ENCODE measurements around the gene PRPSAP1.
"Not testable (repeated sequence)": the region's sequence is repeated elsewhere in the genome, so short reads cannot be mapped to it uniquely, and the experiment has no call there.

Gene PRPSAP1

DNA sequence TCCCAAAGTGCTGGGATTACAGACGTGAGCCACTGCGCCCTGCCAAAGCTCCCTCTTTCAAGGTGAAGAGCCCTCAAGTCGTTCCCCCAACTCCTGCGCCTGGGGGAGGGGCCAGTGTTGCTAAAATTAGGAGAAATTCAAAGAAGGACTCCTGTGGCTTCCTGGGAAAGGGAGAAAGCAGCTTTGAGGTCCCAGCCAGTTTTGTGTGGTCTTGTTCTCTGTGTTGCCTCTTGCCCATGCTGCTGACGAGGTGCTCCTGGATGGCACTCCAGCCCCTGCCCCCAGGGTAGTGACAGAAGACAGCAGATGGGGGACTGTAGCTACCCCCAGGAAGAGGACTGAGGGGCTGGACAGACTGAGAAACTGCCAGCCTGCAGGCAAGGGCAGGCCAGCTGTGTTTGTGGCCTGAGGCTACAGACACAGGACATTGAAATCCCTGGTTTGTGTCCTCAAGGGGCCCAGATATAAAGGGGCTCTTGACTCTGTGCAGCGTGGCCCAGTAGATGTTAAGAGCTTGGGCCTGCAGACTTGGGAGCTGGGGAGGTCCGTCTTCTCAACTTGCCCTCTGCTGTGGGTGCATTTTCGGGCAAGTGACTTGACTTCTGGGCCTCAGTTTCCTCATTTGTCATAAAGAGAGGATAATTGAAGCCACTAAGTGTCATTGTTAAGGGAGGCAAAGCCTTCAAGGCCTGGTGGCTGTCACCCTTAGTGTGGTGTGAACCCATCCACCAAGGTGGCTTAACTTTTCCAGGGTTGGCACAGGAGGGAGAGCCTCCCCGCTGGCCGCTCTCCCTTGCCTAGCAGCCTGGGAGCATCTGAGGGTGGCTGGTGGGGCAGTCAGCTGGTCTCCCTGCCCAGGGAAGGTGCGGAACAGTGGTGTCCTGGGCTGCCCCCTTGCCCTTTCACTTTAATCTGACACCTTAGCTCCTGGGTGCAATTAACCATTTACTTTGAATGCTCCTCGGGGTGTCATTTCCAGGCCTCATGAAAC is 84.4 kb downstream of the PRPSAP1 start:
- H3K36me3 ChIP-seq (ENCODE audit: control insufficient read depth in 2 of 2, insufficient read depth in 2 of 2, low read length in 2 of 2) = no peaks in the 10 kb centered on the region
- H3K9ac ChIP-seq (ENCODE audit: low read length in 2 of 2) = no peak overlapping the region
- H3K27me3 ChIP-seq (ENCODE audit: control insufficient read depth in 1 of 2, insufficient read depth in 2 of 2, low read length in 2 of 2) = no peaks in the 10 kb centered on the region
- no peak overlapping the region for H3K4me3 ChIP-seq (ENCODE audit: low read length in 2 of 2)
- no peak overlapping the region for H3K27ac ChIP-seq (ENCODE audit: low read length)
- no peaks in the 10 kb centered on the region for H3K9me3 ChIP-seq (ENCODE audit: control insufficient read depth in 2 of 2, low read length in 2 of 2)
- peaks cover 50% of the 10 kb centered on the region for H3K4me1 ChIP-seq (ENCODE audit: control insufficient read depth, insufficient read depth, low read length)

DNA sequence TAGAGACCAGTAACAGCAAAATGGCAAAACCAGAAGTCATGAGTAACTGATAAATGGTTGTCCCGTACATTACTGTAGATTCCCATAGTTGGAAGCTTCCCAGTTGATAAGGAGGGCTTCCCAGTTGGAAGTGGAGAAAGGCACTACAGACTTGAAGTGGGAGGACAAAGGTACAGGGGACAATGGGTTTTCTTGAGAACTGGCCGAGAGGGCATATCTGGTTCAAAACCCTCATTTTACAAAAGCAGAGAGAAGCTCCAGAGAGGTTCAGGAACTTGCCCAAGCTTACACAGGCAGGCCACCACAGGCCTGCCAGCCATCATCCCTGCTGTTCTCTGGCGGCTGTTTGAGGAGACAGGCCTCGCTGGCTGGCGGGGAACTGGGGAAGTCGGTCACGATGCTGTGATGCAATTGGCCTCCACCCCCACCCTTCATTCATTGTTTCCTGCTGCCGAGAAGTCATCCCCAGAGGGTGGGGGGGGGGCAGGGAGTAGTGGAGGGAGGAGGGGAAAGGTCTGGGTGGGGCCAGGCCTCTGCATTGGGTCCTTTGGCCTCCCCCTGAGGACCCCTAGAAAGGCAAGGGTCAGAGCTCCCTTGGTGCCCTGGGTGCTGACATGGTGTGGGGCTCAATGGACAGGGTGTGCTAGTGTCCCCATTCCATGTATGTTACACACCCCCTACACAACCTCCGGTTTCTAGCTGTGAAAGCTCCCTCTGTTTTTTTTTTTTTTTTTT is 85.5 kb downstream of the PRPSAP1 start:
- Histone ChIP-seq H3K4me3 (ENCODE audit: low read length in 2 of 2) (no peak overlapping the region), H3K27me3 (ENCODE audit: control insufficient read depth in 1 of 2, insufficient read depth in 2 of 2, low read length in 2 of 2) (no peaks in the 10 kb centered on the region), H3K36me3 (ENCODE audit: control insufficient read depth in 2 of 2, insufficient read depth in 2 of 2, low read length in 2 of 2) (no peaks in the 10 kb centered on the region), H3K27ac (ENCODE audit: low read length) (no peak overlapping the region), H3K9ac (ENCODE audit: low read length in 2 of 2) (no peak overlapping the region), H3K4me1 (ENCODE audit: control insufficient read depth, insufficient read depth, low read length) (peaks cover 50% of the 10 kb centered on the region), H3K9me3 (ENCODE audit: control insufficient read depth in 2 of 2, low read length in 2 of 2) (no peaks in the 10 kb centered on the region)

DNA sequence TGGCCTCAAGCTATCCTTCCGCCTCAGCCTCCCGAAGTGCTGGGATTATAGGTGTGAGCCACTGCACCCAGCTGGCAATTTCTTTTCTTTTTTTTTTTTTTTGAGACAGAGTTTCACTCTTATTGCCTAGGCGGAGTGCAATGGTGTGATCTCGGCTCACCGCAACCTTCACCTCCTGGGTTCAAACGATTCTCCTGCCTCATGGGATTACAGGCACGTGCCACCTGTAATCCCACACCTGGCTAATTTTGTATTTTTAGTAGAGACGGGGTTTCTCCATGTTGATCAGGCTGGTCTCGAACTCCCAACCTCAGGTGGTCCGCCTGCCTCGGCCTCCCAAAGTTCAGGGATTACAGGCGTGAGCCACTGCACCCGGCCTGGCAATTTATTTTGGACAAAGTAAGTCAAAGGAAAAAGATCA is 86.1 kb downstream of the PRPSAP1 start:
- H3K9me3 ChIP-seq (ENCODE audit: control insufficient read depth in 2 of 2, low read length in 2 of 2); H3K4me3 ChIP-seq (ENCODE audit: low read length in 2 of 2); H3K9ac ChIP-seq (ENCODE audit: low read length in 2 of 2); H3K27me3 ChIP-seq (ENCODE audit: control insufficient read depth in 1 of 2, insufficient read depth in 2 of 2, low read length in 2 of 2); H3K27ac ChIP-seq (ENCODE audit: low read length); H3K36me3 ChIP-seq (ENCODE audit: control insufficient read depth in 2 of 2, insufficient read depth in 2 of 2, low read length in 2 of 2): not testable (repeated sequence)
- peaks cover 47% of the 10 kb centered on the region for H3K4me1 ChIP-seq (ENCODE audit: control insufficient read depth, insufficient read depth, low read length)

DNA sequence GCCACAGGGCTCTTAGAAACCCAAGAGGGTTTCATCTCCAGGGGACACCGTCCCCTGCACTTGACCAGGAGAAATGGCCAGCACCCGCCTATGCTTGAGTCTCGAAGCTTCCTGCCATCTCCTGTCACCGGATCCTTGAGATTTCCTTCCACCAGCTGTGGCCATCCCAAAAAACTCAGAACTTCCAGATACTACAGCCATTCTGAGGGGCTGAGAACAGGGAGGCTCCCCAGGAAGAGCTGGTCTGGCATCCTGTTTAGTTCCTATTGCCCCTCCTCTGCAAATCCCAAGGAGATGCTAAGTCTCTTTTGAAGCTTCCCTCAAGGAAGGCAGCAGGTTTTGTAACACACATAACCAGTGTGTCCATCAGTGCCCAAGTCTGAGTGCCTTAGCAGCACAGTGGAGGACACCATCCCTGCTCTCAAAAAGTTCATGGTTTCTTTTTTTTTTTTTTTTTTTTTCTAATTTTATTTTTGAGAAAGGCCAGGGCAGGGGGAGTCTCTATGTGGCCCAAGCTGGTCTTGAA is 86.6 kb downstream of the PRPSAP1 start:
- H3K27me3 ChIP-seq (ENCODE audit: control insufficient read depth in 1 of 2, insufficient read depth in 2 of 2, low read length in 2 of 2) = no peaks in the 10 kb centered on the region
- no peaks in the 10 kb centered on the region for H3K9me3 ChIP-seq (ENCODE audit: control insufficient read depth in 2 of 2, low read length in 2 of 2)
- peak overlapping the region; percentile 67 for H3K27ac ChIP-seq (ENCODE audit: low read length)
- peaks cover 42% of the 10 kb centered on the region for H3K4me1 ChIP-seq (ENCODE audit: control insufficient read depth, insufficient read depth, low read length)
- peak overlapping the region; percentile 76 for H3K9ac ChIP-seq (ENCODE audit: low read length in 2 of 2)
- no peaks in the 10 kb centered on the region for H3K36me3 ChIP-seq (ENCODE audit: control insufficient read depth in 2 of 2, insufficient read depth in 2 of 2, low read length in 2 of 2)
- peak overlapping the region; percentile 81 to 86 for H3K4me3 ChIP-seq (ENCODE audit: low read length in 2 of 2)

DNA sequence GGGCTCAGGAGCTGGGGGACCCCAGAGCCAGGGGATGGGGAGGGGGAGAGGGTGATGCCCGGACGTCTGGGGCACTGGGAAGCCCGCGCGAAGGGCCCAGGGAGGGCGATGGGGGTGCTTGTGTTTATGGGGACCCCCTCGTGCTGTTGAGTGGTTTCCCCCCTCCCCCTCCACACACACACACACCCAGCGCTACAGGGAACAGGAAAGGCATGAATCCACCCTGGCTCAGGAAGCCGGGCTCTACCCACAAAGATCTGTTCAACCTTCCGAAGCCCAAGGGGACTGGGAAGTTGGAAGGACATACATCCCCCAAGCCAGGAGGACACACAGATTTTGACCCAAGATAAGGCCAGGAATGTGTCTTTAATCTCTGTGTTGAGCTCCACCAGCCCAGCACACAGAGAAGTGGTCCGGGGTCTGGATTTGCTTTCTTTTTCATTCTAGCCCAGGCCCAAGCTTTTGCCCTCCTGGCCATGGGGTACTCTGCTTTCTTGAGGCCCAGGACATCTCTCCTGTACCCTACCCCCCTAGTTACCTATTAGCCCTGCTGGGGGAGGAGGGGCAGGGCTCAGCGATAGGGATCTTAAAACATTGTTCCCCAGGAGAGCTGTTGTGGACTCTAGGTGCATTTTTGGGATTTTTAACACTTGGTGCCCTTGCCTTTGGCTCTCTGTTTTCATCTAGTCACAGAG is 87.3 kb downstream of the PRPSAP1 start:
- H3K27ac ChIP-seq (ENCODE audit: low read length) = peak overlapping the region; percentile 67
- no peaks in the 10 kb centered on the region for H3K36me3 ChIP-seq (ENCODE audit: control insufficient read depth in 2 of 2, insufficient read depth in 2 of 2, low read length in 2 of 2)
- H3K9ac ChIP-seq (ENCODE audit: low read length in 2 of 2) = peak overlapping the region; percentile 76
- H3K27me3 ChIP-seq (ENCODE audit: control insufficient read depth in 1 of 2, insufficient read depth in 2 of 2, low read length in 2 of 2) = no peaks in the 10 kb centered on the region
- H3K4me3 ChIP-seq (ENCODE audit: low read length in 2 of 2) = peak overlapping the region; percentile 81 to 86
- H3K9me3 ChIP-seq (ENCODE audit: control insufficient read depth in 2 of 2, low read length in 2 of 2) = no peaks in the 10 kb centered on the region
- peaks cover 38% of the 10 kb centered on the region for H3K4me1 ChIP-seq (ENCODE audit: control insufficient read depth, insufficient read depth, low read length)

DNA sequence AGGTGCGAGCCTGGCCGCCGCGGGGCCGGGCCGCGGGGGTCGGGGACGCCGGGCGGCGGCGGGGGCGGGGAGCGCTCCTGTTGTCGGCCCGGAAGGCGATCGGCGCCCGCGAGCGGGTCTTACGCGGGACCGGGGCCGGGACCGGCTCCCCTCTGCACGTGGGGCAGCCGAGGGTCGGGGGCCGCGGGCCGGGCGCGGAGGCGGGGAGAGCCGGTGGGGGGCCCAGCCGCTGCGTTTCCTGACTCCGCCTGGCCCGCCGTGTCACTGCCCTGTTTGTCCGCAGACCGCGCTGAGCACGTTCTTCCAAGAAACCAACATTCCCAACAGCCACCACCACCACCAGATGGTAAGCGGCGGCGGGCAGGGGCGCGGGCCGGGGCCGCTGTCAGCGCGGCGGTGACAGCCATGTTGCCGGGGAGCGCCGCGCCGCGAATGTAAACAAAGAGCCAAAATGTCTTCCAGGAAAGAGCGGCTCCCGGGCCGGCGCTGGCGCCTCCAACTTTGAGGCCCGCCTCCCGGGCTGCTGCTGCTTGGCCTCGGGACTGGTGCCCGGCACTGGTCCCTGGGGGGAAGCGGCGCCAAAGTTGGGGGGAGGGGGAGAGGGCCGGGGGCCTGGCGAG is 88.0 kb downstream of the PRPSAP1 start:
- peak overlapping the region; percentile 67 for H3K27ac ChIP-seq (ENCODE audit: low read length)
- H3K27me3 ChIP-seq (ENCODE audit: control insufficient read depth in 1 of 2, insufficient read depth in 2 of 2, low read length in 2 of 2) = no peaks in the 10 kb centered on the region
- peaks cover 37% of the 10 kb centered on the region for H3K4me1 ChIP-seq (ENCODE audit: control insufficient read depth, insufficient read depth, low read length)
- H3K36me3 ChIP-seq (ENCODE audit: control insufficient read depth in 2 of 2, insufficient read depth in 2 of 2, low read length in 2 of 2) = no peaks in the 10 kb centered on the region
- H3K9me3 ChIP-seq (ENCODE audit: control insufficient read depth in 2 of 2, low read length in 2 of 2) = no peaks in the 10 kb centered on the region
- peak overlapping the region; percentile 81 to 86 for H3K4me3 ChIP-seq (ENCODE audit: low read length in 2 of 2)
- peak overlapping the region; percentile 68 to 76 for H3K9ac ChIP-seq (ENCODE audit: low read length in 2 of 2)

DNA sequence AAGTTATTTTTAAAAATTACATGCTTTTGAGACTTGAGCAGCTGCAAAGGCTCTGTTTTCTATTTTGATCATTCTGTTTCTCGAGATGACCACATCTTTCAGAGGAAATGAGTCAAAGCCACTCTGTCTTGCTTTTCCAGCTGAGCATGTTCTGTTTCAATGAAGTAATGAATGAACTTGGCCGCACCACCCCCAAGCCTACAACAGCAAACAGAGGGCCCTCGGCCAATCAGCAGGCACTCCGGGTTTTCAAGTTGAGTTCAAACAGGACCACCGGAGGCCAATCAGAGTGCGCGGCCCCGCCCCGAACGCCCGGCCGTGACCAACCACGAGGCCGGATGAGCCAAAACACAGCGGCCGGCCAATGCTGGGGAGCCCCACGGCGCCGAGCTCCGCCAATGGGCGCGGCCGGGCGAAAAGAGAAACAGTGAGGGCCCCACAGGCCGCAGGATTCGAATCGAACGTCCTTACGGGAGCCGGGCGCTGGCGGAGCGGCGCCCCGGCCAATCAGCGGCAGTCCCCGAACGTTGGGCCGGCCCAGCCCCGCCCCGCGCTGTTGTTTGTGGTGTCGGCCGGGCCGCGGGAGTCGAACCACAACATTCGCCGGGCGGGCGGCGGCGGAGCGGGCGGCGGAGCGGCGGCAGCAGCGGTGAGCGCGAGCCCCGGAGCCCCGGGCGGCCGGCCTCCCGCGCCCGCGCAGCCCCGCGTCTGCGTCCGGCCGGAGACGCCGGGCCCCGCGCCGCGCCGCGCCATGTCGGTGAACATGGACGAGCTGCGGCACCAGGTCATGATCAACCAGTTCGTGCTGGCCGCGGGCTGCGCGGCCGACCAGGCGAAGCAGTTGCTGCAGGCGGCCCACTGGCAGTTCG is 88.7 kb downstream of the PRPSAP1 start, which contains the start of gene UBALD2:
UBALD2 (plus strand) TSS at position 594 of the 869 bp plus-strand sequence; CDS start at position 752, 158 bp downstream.
- Histone ChIP-seq H3K4me3 (ENCODE audit: low read length in 2 of 2) (peak within 1 kb of the TSS; percentile 81 to 86), H3K27me3 (ENCODE audit: control insufficient read depth in 1 of 2, insufficient read depth in 2 of 2, low read length in 2 of 2) (no peaks in the 10 kb centered on the region), H3K9me3 (ENCODE audit: control insufficient read depth in 2 of 2, low read length in 2 of 2) (no peaks in the 10 kb centered on the region), H3K36me3 (ENCODE audit: control insufficient read depth in 2 of 2, insufficient read depth in 2 of 2, low read length in 2 of 2) (no peaks in the 10 kb centered on the region), H3K27ac (ENCODE audit: low read length) (peak within 1 kb of the TSS; percentile 67), H3K4me1 (ENCODE audit: control insufficient read depth, insufficient read depth, low read length) (peaks cover 37% of the 10 kb centered on the region), H3K9ac (ENCODE audit: low read length in 2 of 2) (peak within 1 kb of the TSS; percentile 76)

DNA sequence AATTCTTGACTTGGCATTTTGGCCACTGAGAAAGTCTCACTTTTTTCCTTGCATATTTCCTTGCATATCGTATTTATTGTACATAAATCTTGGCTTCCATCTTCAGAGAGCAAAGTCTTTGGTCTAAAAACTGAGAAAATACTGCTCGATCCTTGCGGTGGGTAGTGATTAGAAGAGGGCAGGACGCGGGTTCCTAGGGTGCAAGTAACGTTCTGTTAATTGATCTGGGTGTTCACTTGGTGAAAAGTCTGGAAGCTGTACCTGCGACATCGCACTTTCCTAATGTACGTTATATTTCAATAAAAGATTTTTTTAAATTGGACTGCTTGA is 89.3 kb downstream of the PRPSAP1 start:
- peaks cover 37% of the 10 kb centered on the region for H3K4me1 ChIP-seq (ENCODE audit: control insufficient read depth, insufficient read depth, low read length)
- H3K4me3 ChIP-seq (ENCODE audit: low read length in 2 of 2) = no peak overlapping the region
- no peaks in the 10 kb centered on the region for H3K36me3 ChIP-seq (ENCODE audit: control insufficient read depth in 2 of 2, insufficient read depth in 2 of 2, low read length in 2 of 2)
- H3K27ac ChIP-seq (ENCODE audit: low read length) = peak overlapping the region; percentile 58
- no peaks in the 10 kb centered on the region for H3K27me3 ChIP-seq (ENCODE audit: control insufficient read depth in 1 of 2, insufficient read depth in 2 of 2, low read length in 2 of 2)
- H3K9me3 ChIP-seq (ENCODE audit: control insufficient read depth in 2 of 2, low read length in 2 of 2) = no peaks in the 10 kb centered on the region
- peak overlapping the region; percentile 14 to 35 for H3K9ac ChIP-seq (ENCODE audit: low read length in 2 of 2)

DNA sequence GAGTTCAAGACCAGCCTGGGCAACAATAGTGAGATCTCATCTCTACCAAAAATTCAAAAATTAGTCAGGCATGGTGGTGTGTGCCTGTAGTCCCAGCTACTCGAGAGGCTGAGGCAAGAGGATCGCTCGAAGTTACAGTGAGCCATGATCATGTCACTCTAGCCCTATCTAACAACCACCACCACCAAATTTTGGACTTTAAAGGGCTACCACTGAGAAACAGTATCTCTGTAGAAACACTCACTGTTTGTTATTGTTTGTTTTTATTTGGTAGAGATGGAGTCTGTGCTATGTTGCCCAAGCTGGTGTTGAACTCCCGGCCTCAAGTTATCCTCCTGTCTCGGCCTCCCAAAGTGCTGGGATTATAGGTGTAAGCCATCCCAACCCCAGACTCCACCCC is 89.8 kb downstream of the PRPSAP1 start:
- no peaks in the 10 kb centered on the region for H3K27me3 ChIP-seq (ENCODE audit: control insufficient read depth in 1 of 2, insufficient read depth in 2 of 2, low read length in 2 of 2)
- H3K4me3 ChIP-seq (ENCODE audit: low read length in 2 of 2) = no peak overlapping the region
- H3K36me3 ChIP-seq (ENCODE audit: control insufficient read depth in 2 of 2, insufficient read depth in 2 of 2, low read length in 2 of 2) = no peaks in the 10 kb centered on the region
- H3K9ac ChIP-seq (ENCODE audit: low read length in 2 of 2) = no peak overlapping the region
- H3K9me3 ChIP-seq (ENCODE audit: control insufficient read depth in 2 of 2, low read length in 2 of 2) = no peaks in the 10 kb centered on the region
- H3K27ac ChIP-seq (ENCODE audit: low read length) = no peak overlapping the region
- H3K4me1 ChIP-seq (ENCODE audit: control insufficient read depth, insufficient read depth, low read length) = peaks cover 32% of the 10 kb centered on the region

Data from stomach smooth muscle (tissue), 2 donors.